OCI-LY1 (cell line): ENCODE data around the gene OR10A7.

Experiments
- CTCF ChIP-seq: fragments of 200-600 bp; sonication (generic), shearing (Covaris generic); IDR thresholded peaks from 2 replicates; pipeline ENCODE4 v1.5.1; 2017; ENCODE audit warnings: mild to moderate bottlenecking, antibody characterized with exemption, low read length, moderate library complexity, mixed read lengths
- EZH2 ChIP-seq: fragments of 200-600 bp; sonication (generic), shearing (Covaris generic); IDR thresholded peaks from 2 replicates; pipeline ENCODE4 v1.8.0; 2017; ENCODE audit warnings: borderline replicate concordance, mixed run types, mild to moderate bottlenecking, antibody characterized with exemption, low read length, moderate library complexity, mixed read lengths

- no peak for TF ChIP-seq CTCF
- TF ChIP-seq EZH2 = no peak
These were observed 48.1 kb upstream of the OR10A7 start for GRCh38 chr12:55172686-55173085.
